Tibial nerve (tissue), 4 donors: Measurements from ENCODE around the gene KLRC2.
"Not testable (repeated sequence)": the region's sequence is repeated elsewhere in the genome, so short reads cannot be mapped to it uniquely, and the experiment has no call there.

Experiments
- CTCF ChIP-seq, 5 experiments: fragments of 200-600 bp in 3 of 5; fragments of 450-650 bp in 2 of 5; sonication (generic) in 3 of 5; IDR thresholded peaks; one replicate each; pipeline ENCODE4 v1.5.1; 2016 to 2019; ENCODE audit warnings: antibody characterized with exemption in 5 of 5, mild to moderate bottlenecking in 3 of 5, moderate library complexity in 2 of 5
- EP300 ChIP-seq, 2 donors: sonication (generic); formaldehyde crosslinking; IDR thresholded peaks; one replicate each; pipeline ENCODE4 v1.6.1; 2017; ENCODE audit warnings: antibody characterized with exemption in 2 of 2, mild to moderate bottlenecking in 1 of 2
- POLR2A ChIP-seq, 2 donors: fragments of 450-650 bp; IDR thresholded peaks; one replicate each; pipeline ENCODE4 v1.6.1; 2017; ENCODE audit warnings: antibody characterized with exemption in 2 of 2, mild to moderate bottlenecking in 2 of 2, moderate library complexity in 2 of 2

- not testable (repeated sequence) for TF ChIP-seq CTCF, EP300, POLR2A (IDR thresholded peaks at IDR 0.05)
Measured at GRCh38 chr12:10387498-10387897, 48.3 kb downstream of the KLRC2 start.
